ENCODE results near the gene TLR8.
"Not testable (repeated sequence)": the region's sequence is repeated elsewhere in the genome, so short reads cannot be mapped to it uniquely, and the experiment has no call there.

Gene TLR8

GRCh38 chrX:12946838-12947544 is 40.6 kb downstream of the TLR8 start:
- DNase-seq (ENCODE audit: low read depth), result peak; percentile 76

- DNase-seq (ENCODE audit: low read depth), result no peak
Measured at GRCh38 chrX:12947545-12948235, 41.3 kb downstream of the TLR8 start.

DNA sequence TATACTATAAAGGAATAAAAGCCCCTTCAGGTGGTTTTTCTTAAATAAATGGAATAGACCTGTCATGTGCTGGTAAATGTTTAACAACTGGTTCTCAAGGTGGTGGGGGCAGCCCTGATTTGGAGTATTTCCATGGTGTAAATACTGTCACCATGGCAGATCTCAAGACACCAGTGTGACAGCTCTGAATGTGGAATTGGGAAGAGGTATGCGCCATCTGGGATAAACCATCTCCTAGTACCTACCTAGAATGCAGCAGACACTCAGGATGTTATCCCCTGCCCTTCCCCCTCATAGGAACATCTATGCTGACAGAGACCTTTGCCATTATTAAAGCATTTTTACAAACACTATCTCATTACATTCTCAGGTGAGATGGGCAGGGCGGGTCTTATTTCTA is 42.1 kb downstream of the TLR8 start:
- DNase-seq (ENCODE audit: low read depth), result no peak

DNA sequence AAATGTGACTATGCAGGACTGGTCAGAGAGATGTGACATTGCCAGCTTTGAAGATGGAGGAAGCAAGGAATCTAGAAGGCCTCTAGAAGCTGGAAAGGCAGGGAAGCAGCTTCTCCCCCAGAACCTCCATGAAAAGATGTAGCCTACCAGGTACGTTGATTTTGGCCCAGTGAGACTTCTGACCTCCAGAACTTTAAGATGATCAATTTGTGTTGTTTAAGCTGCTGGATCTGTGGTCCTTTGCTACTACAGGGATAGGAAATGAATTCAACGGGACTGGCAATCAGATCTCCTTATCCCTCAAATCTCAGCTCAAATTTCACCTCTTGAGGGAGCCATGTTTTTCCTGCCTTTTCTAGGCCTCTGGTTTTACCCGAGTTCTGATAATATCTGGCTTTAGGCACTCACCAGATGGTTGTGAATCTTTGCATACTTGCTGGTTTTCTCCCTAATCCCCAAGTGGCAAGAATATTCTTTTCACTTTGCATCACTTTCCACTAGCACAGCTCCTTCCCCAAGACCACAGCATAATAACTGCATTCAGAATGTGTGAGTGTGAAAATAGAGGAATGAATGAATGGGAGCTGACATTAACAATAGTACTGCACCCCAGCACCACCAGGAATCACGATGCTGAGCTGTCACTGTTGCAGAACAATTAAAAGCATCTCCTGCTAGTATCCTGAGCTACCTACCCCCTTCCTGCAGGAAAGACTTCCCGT is 42.9 kb downstream of the TLR8 start:
- peak; percentile 81 for DNase-seq (ENCODE audit: low read depth)

DNA sequence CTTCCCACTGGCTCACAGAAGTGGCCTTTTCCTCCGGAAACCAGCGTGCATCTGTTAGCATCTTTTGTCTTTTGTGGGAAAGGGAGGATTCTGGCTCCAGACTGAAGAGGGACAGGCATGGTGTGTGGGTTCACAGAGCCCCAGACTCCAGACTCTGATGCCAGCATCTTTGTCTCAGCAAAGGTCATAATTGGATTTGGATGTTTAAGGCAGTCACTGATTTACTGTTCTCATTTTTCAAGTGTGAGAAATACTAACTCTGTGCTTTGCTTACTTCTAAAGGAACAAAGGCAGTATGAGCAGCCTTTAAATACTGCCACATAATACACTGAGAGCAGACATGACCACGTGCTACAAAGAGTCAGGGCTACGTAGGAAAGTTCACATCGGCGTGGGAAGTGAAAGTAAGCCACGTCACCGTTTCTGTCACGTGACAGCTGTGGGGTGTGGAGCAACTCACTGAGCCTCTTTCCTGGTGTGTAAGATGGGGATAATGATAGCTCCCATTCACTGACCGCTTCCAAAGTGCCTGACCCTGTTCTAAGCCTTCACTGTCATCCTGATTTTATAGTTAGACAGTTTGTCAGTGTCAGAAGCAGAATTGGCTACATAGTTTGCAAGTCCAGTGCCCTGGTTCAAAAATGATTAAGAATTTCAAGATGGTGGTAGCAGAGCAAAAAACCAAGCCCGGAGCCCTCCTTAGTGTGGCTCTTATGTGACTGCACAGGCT is 43.7 kb downstream of the TLR8 start:
- peak; percentile 92 for DNase-seq (ENCODE audit: low read depth)

- peak; percentile 55 for DNase-seq (ENCODE audit: low read depth)
Measured at GRCh38 chrX:12950851-12951594, 44.6 kb downstream of the TLR8 start.

DNA sequence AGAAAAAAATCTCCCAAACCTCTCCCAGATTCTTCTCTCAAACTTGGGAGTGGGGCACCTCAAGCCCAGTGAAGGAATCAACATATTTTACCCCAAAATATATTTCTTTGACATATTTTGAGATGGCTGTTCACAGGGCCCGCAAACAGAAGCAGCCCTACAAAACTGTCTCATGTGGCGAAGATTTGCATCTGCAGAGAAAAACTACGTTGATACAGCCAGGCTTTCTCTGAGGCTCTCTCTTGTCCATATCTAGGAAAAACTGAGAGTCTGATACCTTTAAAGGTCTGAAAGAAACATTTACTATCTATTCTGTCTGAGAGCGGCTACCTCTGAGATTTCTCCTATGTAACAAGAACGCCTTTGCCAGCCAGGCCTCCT is 45.2 kb downstream of the TLR8 start:
- no peak for DNase-seq (ENCODE audit: low read depth)

- DNase-seq (ENCODE audit: low read depth), result no peak
Measured at GRCh38 chrX:12953420-12953819, 47.0 kb downstream of the TLR8 start.

DNA sequence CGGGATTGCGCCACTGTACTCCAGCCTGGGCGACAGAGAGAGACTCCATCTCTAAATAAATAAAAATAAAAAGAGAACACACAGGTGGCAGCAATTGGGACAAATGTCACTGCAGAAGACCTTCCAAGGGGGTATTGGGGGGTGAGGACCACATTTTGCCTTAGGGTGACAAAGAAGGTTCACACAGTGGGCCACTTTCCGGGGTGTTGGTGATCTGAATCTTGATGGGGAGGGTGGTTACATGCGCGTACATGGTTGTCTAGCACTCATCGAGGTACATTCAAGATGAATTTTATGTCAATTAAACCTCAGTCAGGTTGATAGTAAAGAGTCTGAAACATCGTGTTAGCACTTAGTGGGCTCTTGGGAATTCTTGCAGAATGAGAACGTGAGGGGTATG is 48.0 kb downstream of the TLR8 start:
- no peak for DNase-seq (ENCODE audit: low read depth)

GRCh38 chrX:12954981-12955380 is 48.6 kb downstream of the TLR8 start:
- no peak for DNase-seq (ENCODE audit: low read depth)

GRCh38 chrX:12955882-12956703 is 49.7 kb downstream of the TLR8 start:
- peak; percentile 84 for DNase-seq (ENCODE audit: low read depth)

DNA sequence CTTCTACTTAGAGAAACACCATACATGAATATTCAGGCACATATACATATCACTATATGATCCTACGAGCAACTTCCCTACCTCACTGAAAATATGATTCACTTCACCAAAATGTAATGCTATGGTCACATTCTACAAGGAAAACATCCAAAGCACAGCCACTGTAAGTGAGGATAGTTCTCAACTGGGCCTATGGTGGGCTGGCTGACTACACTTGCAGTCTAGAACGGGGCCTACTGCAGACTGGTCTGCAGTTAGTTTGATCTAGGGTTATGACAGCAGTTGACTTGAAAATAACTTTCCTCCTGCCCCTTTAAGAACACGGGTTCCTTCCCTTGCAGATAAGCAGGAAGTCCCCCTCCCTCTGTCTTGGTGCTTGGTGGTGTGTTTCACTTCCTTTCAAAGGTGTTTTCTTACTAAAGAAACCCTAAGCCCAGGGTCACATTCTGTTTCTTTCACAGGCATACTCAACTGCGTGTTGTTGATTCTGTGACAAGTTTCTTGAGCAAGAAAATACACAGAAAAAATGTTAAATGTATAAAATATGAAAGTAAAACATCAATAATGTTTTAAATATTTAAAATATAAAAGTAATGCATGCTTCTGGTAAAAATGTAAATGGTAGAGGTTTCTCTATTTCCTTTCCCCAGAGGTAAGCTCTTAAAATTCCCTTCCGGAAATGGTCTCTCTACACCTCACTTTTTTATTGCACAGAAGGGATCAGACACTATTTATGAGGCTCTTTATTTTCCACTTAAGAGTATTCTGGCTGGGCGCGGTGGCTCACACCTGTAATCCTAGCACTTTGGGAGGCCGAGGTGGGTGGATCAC is 50.5 kb downstream of the TLR8 start:
- DNase-seq (ENCODE audit: low read depth), result peak; percentile 67

DNA sequence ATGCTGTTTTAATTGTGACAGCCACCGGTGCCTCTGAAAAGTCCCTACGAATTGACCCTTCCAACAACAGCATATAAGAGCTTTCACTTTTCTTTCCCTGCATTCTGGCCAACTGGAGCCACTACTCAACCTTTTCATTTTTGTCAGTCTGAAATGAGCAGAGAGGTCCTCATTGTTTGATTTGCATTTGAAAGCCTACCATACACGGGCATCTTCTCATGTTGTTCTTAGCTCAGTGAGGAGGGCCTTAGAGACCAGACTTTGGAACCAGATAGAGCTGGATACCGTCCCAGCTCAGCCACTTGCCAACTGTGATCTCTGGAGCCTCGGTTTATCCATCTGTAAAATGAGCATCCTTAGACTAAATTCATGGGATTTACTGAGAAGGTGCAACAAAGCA is 51.6 kb downstream of the TLR8 start:
- no peak for DNase-seq (ENCODE audit: low read depth)

DNA sequence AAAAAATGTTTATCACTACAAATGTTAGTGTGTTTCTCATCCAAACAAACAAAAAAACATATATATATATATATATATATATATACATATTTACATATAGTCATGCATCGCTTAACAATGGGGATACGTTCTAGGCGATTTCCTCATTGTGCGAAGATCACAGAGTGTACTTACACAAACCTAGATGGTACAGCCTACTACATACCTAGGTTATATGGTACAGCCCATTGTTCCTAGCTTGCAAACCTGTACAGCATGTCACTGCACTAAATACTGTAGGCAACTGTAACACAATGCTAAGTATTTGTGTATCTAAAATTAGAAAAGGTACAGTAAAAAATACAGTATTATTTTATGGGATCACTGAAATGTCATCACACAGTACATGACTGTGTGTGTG is 52.0 kb downstream of the TLR8 start:
- DNase-seq (ENCODE audit: low read depth), result no peak

DNA sequence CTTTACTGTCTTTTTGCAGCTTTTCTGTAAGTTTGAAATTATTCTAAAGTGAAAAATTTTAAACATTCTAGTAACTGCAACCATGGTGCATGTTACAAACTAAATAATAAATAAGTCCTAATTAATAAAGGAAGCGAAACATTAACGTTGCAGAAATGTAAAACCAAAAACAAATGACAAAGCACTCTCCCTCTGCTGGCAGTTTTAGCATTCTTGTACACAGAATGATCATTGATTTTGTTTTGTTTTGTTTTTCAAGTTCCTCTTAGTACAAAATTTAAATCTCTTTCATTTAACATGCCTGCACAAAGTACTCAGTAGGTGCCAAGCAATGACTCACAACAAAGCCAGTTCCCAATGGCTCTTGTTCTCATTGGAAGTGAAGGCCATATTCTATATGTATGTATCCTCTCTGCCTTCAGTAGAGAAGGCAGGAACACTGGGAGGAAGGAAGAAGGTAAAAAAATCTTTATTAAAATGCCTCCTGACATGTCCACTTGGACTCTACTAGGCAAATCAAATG is 54.8 kb downstream of the TLR8 start:
- no peak for DNase-seq (ENCODE audit: low read depth)

DNA sequence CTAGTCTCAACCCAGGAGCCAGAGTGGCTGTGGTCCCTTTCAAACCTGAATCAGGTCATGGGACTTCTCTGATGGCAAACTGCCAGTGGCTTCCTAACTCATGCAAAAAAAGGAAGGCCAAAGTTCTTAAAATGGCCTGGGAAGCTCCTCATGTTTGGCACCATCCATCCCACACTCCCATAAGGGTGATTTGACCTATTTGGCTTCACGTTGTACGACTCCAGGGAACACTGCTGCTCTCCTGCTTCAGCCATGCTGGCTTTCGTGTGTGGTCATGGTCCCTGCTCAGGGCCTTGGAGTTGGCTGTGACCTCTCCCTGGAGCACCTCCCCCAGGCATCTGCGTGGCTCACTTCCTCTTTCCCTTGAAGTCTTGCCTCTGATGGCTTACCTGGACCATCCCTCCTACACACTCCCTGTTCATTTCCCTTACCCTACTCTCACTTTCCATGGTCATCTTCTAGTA is 55.7 kb downstream of the TLR8 start:
- no peak for DNase-seq (ENCODE audit: low read depth)

- not testable (repeated sequence) for DNase-seq (ENCODE audit: low read depth)
Measured at GRCh38 chrX:12963210-12963850, 56.9 kb downstream of the TLR8 start.

- no peak for DNase-seq (ENCODE audit: low read depth)
Measured at GRCh38 chrX:12965131-12965940, 58.9 kb downstream of the TLR8 start.

All from amniotic epithelial cell (primary cell).